MM.1S (cell line): Measurements from ENCODE around the gene MYPN.

Source experiments
- EZH2 ChIP-seq: fragments of 300-600 bp; sonication (generic); optimal IDR thresholded peaks from 2 replicates; pipeline ENCODE3; 2017; ENCODE audit warnings: low read depth, mild to moderate bottlenecking, antibody characterized with exemption, low read length, mixed read lengths
- TF ChIP-seq, protein P1 (sequence below): fragments of 300-600 bp; sonication (generic); IDR thresholded peaks from 2 replicates; pipeline ENCODE4 v1.5.1; 2016; ENCODE audit warnings: antibody characterized with exemption, low read length, mixed read lengths

GRCh38 chr10:68223535-68224165 is 114.4 kb downstream of the MYPN start:
- TF ChIP-seq, protein P1, sequence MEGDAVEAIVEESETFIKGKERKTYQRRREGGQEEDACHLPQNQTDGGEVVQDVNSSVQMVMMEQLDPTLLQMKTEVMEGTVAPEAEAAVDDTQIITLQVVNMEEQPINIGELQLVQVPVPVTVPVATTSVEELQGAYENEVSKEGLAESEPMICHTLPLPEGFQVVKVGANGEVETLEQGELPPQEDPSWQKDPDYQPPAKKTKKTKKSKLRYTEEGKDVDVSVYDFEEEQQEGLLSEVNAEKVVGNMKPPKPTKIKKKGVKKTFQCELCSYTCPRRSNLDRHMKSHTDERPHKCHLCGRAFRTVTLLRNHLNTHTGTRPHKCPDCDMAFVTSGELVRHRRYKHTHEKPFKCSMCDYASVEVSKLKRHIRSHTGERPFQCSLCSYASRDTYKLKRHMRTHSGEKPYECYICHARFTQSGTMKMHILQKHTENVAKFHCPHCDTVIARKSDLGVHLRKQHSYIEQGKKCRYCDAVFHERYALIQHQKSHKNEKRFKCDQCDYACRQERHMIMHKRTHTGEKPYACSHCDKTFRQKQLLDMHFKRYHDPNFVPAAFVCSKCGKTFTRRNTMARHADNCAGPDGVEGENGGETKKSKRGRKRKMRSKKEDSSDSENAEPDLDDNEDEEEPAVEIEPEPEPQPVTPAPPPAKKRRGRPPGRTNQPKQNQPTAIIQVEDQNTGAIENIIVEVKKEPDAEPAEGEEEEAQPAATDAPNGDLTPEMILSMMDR = peak; percentile 13; the same call in 1 of the 2 replicates
- TF ChIP-seq EZH2 = no peak
